GM12878 (cell line): ENCODE data around the gene GM2A. TPM values are rescaled to one million over a fixed set of nuclear protein-coding genes. Genes with fewer than 3 reads are reported as not detected.

ENCODE experiments used
- ATAC-seq: fragments of 200-7000 bp; cut with Tn5 transposase; 3 replicates; pipeline ENCODE4 v1.9.1; 2020; ENCODE audit warnings: mild to moderate bottlenecking, moderate library complexity
- BruUV-seq: library from RNA; stranded (reverse); fragments of 400-500 nt; replicated peaks from 2 replicates; lab custom pipeline; 2021; lab: Mats Ljungman, UMichigan
- CTCF ChIA-PET: fragments of 300-600 bp; sonication (Branson Sonifier 250); formaldehyde crosslinking; extraction: SDS; loops from one replicate; lab custom pipeline; 2021; ENCODE audit warnings: inconsistent platforms; lab: Yijun Ruan, JAX
- POLR2A ChIA-PET: fragments of 350-600 bp; formaldehyde crosslinking; extraction: SDS; loops from one replicate; lab custom pipeline; 2021; ENCODE audit warnings: inconsistent platforms; lab: Charles Lee
- RAD21 ChIA-PET: fragments of 300-600 bp; sonication (Branson Sonifier 250); formaldehyde crosslinking; loops from one replicate; lab custom pipeline; 2023; ENCODE audit warnings: antibody characterized with exemption; ENCODE audit not compliant: unreplicated experiment; lab: Charles Lee
- SMC1A ChIA-PET: fragments of 300-600 bp; sonication (Branson Sonifier 250); formaldehyde crosslinking; loops from one replicate; lab custom pipeline; 2023; ENCODE audit not compliant: unreplicated experiment, uncharacterized antibody; lab: Charles Lee
- DNase-seq: peaks from one replicate; pipeline ENCODE4 v3.0.0-alpha.2; 2011; ENCODE audit warnings: low read depth, low spot score
- FAIRE-seq: peaks from 3 replicates; lab custom pipeline; 2011; peaks lifted over from hg19 to GRCh38; lab: Jason Lieb, UNC
- H2AFZ ChIP-seq: 2 replicates; pipeline ENCODE4 v1.6.0; 2011; ENCODE audit warnings: low read depth, low read length, control low read depth; ENCODE audit not compliant: control insufficient read depth
- H3K27ac ChIP-seq: 2 replicates; pipeline ENCODE4 v1.5.1; 2011; ENCODE audit warnings: control low read depth; ENCODE audit not compliant: control insufficient read depth, insufficient read depth
- H3K27me3 ChIP-seq, 2 experiments: replicated peaks in 1 of 2; 2 replicates each; pipeline versions ENCODE4 v1.6.0 to v1.6.1; 2011; ENCODE audit warnings: low read length in 1 of 2; ENCODE audit not compliant: control insufficient read depth in 2 of 2, insufficient read depth in 2 of 2
- H3K36me3 ChIP-seq, 2 experiments: 2 replicates each; pipeline ENCODE4 v1.5.1; 2011; ENCODE audit warnings: low read length in 1 of 2; ENCODE audit not compliant: control insufficient read depth in 2 of 2, insufficient read depth in 2 of 2
- H3K4me1 ChIP-seq: 2 replicates; pipeline ENCODE4 v1.6.1; 2011; ENCODE audit warnings: mild to moderate bottlenecking, low read length, moderate library complexity, mixed read lengths; ENCODE audit not compliant: control insufficient read depth, insufficient read depth
- H3K4me2 ChIP-seq: 2 replicates; pipeline ENCODE4 v1.6.0; 2011; ENCODE audit warnings: control low read depth; ENCODE audit not compliant: control insufficient read depth, insufficient read depth
- H3K4me3 ChIP-seq: fragments of 200-600 bp; sonication (generic); 2 replicates; pipeline ENCODE4 v1.5.1; 2016
- H3K79me2 ChIP-seq: 2 replicates; pipeline ENCODE4 v1.6.0; 2011; ENCODE audit warnings: low read length; ENCODE audit not compliant: control insufficient read depth, insufficient read depth
- H3K9ac ChIP-seq: 2 replicates; pipeline ENCODE4 v1.8.0; 2011; ENCODE audit warnings: low read length, control low read depth, mixed read lengths; ENCODE audit not compliant: control insufficient read depth, insufficient read depth
- H3K9me3 ChIP-seq: replicated peaks from 3 replicates; pipeline ENCODE4 v1.5.1; 2011; ENCODE audit warnings: mild to moderate bottlenecking, low read length; ENCODE audit not compliant: control insufficient read depth, insufficient read depth
- H4K20me1 ChIP-seq: 2 replicates; pipeline ENCODE4 v1.6.0; 2011; ENCODE audit not compliant: control insufficient read depth, insufficient read depth
- MXI1 ChIP-seq: fragments of 150-350 bp; IDR thresholded peaks from 2 replicates; pipeline ENCODE4 v1.6.1; 2011; ENCODE audit warnings: low read depth, mild to moderate bottlenecking, inconsistent platforms, low read length, improper control_type of control experiment
- RCOR1 ChIP-seq: conservative IDR thresholded peaks from 2 replicates; pipeline ENCODE4 v1.6.1; 2012; ENCODE audit warnings: low read depth, low read length, improper control_type of control experiment
- SKIL ChIP-seq: fragments of 450-650 bp; IDR thresholded peaks from 2 replicates; pipeline ENCODE4 v1.6.1; 2017; ENCODE audit warnings: mild to moderate bottlenecking, low read depth, inconsistent platforms; ENCODE audit not compliant: poor library complexity, severe bottlenecking
- TAF1 ChIP-seq: IDR thresholded peaks from 2 replicates; pipeline ENCODE4 v1.6.1; 2011; ENCODE audit warnings: mild to moderate bottlenecking, low read depth, low read length, borderline replicate concordance
- WGBS: methylation state at CpG from one replicate; pipeline ENCODE4 v1.1.6; 2016; ENCODE audit warnings: low lambda C conversion rate; ENCODE audit not compliant: insufficient replicate concordance, insufficient coverage; ENCODE audit errors: missing lambda C conversion rate; 5-methylcytosine and 5-hydroxymethylcytosine counted together
- in situ Hi-C: fragments of 300-500 bp; cut with MboI; formaldehyde crosslinking; loops from 9 replicates; pipeline ENCODE4 v1.14.3; 2018; ENCODE audit warnings: mixed read lengths
- intact Hi-C: fragments of 100-400 bp; cut with micrococcal nuclease; formaldehyde crosslinking; loops from one replicate; pipeline ENCODE4 v1.14.2; 2022; ENCODE audit not compliant: unreplicated experiment
- polyA plus RNA-seq, 11 experiments: library from polyadenylated mRNA; depleted of rRNA in 4 of 11; unstranded in 6 of 11; stranded (reverse) in 5 of 11; fragments of >200 nt; fragmentation: Nextera tagmentation in 4 of 11; fragmentation: Illumina TruSeq in 1 of 11; extraction: Ambion mirVana in 4 of 11; extraction: Trizol in 1 of 11; gene quantifications; 1 replicate in 1 of 11; 2 replicates in 10 of 11; pipeline versions ENCODE4 v1.2.1 to v1.2.3, GENCODE V29; 2011 to 2016; ENCODE audit warnings: inconsistent platforms in 2 of 11, missing spikeins in 2 of 11, low read depth in 1 of 11
- total RNA-seq, 4 experiments: library from RNA; depleted of rRNA in 3 of 4; stranded (reverse); fragments of >200 nt in 3 of 4; fragmentation: Illumina TruSeq in 1 of 4; extraction: Trizol in 1 of 4; gene quantifications; 2 replicates each; pipeline versions ENCODE4 v1.2.1 to v1.2.3, GENCODE V29; 2013 to 2021
- TF ChIP-seq, protein P1 (sequence below): IDR thresholded peaks from 2 replicates; pipeline ENCODE4 v1.6.1; 2011; ENCODE audit warnings: borderline replicate concordance, low read depth, mild to moderate bottlenecking, moderate library complexity, mixed read lengths, low read length; ENCODE audit not compliant: insufficient read depth; ENCODE audit errors: extremely low read length

The GM2A gene
- total and polyA plus RNA-seq, 10 of the 15 experiments (the other 5 are each of a cell fraction or from before 2014, with no cell fraction given): 33.6 to 106 (median 68.2) TPM

DNA sequence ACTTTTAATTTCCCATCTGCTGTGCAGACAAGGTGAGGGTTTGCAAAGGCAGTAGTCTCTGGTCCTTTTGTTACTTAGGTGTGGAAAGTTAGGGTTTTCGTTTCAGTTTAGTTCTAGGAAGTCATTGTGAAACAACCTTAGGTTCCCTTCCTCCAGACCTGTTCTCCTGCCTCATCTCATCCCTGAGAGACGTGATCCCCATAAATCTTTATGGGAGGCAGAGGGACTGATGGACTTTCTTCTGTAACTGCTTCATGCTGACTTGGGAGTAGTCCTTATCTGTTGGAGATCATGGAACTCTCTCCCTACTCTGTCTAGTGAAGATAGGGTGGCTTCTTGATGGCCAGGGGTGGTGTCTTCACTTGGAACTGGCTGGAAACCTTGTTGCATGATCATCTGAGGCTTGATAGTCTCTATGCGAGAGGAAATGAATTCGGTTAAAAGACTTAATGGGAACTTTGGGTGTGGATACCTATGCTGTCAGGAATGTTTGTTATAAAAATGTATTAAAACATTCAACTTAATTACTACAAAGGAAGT lies 7.2 kb upstream of the GM2A start:
- H3K4me3 ChIP-seq: no peak overlapping the region
- H3K9ac ChIP-seq: no peak overlapping the region
- H3K27ac ChIP-seq: no peak overlapping the region
- no peaks in the 10 kb centered on the region for H4K20me1 ChIP-seq
- ChIA-PET CTCF (no interaction called here), RAD21 (interaction anchor here (0.7 kb wide), 1 partner anchor 192 kb away, joined by 3 read pairs; no protein-coding TSS in a partner anchor), POLR2A (no interaction called here), SMC1A (interaction anchor here (0.6 kb wide), 1 partner anchor 506 kb away, joined by 3 read pairs; no protein-coding TSS in a partner anchor)
- intact Hi-C loops (no loop called here), in situ Hi-C loops (no loop called here)
- no peak overlapping the region for H3K4me2 ChIP-seq
- no peak for TF ChIP-seq TAF1
- DNase-seq (no peak), ATAC-seq (no peak), FAIRE-seq (no peak)
- no peaks in the 10 kb centered on the region for H3K36me3 ChIP-seq
- 57% methylated on average over 4 of the region's 4 CpGs for WGBS
- peaks cover 35% of the 10 kb centered on the region for H3K4me1 ChIP-seq
- H3K79me2 ChIP-seq: no peaks in the 10 kb centered on the region
- peak overlapping the region; percentile 30; the same call in 1 of the 2 replicates for H2AFZ ChIP-seq
- H3K27me3 ChIP-seq: no peaks in the 10 kb centered on the region
- H3K9me3 ChIP-seq: no peaks in the 10 kb centered on the region; the same call in 2 of the 3 replicates
- BruUV-seq: no TSS peak

DNA sequence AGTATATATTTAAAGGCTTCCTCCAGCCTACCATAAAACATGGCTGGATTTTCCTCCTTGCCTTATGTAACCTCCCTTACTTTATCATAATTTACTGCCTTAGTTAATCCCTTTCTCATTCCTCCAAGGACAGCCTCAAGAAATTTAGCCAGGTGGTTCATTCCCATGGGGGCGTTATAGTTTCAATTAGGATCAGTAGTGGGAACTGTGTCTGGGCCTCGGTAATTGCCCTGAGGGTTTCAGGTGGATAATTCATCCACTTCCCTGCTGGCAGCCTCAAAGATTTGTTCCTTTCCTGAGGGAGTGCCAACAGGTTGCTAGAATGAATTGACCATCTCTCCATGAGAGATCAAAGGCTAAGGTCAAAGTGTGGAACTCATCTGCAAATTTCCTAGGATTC lies 4.3 kb upstream of the GM2A start:
- TF ChIP-seq MXI1: no peak
- no peak for TF ChIP-seq RCOR1
- TF ChIP-seq, protein P1, sequence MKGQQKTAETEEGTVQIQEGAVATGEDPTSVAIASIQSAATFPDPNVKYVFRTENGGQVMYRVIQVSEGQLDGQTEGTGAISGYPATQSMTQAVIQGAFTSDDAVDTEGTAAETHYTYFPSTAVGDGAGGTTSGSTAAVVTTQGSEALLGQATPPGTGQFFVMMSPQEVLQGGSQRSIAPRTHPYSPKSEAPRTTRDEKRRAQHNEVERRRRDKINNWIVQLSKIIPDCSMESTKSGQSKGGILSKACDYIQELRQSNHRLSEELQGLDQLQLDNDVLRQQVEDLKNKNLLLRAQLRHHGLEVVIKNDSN: no peak
- TF ChIP-seq SKIL: no peak
- 70% methylated on average over 2 of the region's 2 CpGs for WGBS
- POLR2A ChIA-PET: interaction anchor here (6.0 kb wide), 1 partner anchor 13 kb away, joined by 74 read pairs; no protein-coding TSS in a partner anchor
- FAIRE-seq: no peak
- no peak for ATAC-seq
- H2AFZ ChIP-seq: no peak overlapping the region
- peaks cover 8% of the 10 kb centered on the region for H3K79me2 ChIP-seq
- no peak overlapping the region for H3K4me3 ChIP-seq
- H3K27ac ChIP-seq: no peak overlapping the region
- DNase-seq: no peak
- SMC1A ChIA-PET: interaction anchor here (1.5 to 10.0 kb wide), 2 partner anchors 9 to 83 kb away, joined by 4 to 86 read pairs; no protein-coding TSS in a partner anchor
- intact Hi-C loops: no loop called here
- in situ Hi-C loops: no loop called here
- CTCF ChIA-PET: interaction anchor here (0.5 to 1.4 kb wide), 4 partner anchors 8 to 75 kb away, joined by 3 to 5 read pairs (median 3); no protein-coding TSS in a partner anchor
- RAD21 ChIA-PET: interaction anchor here (7.5 kb wide), 1 partner anchor 27 kb away, joined by 95 read pairs; the partner anchor contains the start of gene CCDC69
- no peak overlapping the region for H3K9ac ChIP-seq
- H4K20me1 ChIP-seq: no peaks in the 10 kb centered on the region
- peaks cover 26% of the 10 kb centered on the region for H3K4me1 ChIP-seq
- H3K4me2 ChIP-seq: no peak overlapping the region
- H3K36me3 ChIP-seq: no peaks in the 10 kb centered on the region
- H3K9me3 ChIP-seq: no peaks in the 10 kb centered on the region
- no TSS peak for BruUV-seq
- H3K27me3 ChIP-seq: no peaks in the 10 kb centered on the region
